Mesenchymal stem cell (in vitro differentiated cells and primary cell): ENCODE data around the gene CDYL.
A peak's percentile ranks its signal among the peaks of the same experiment; 100 is the strongest.
"Not testable (repeated sequence)": the region's sequence is repeated elsewhere in the genome, so short reads cannot be mapped to it uniquely, and the experiment has no call there.

Source experiments
- DNase-seq: peaks from one replicate; pipeline ENCODE4 v3.0.0-alpha.2; 2013
- H2AFZ ChIP-seq: one replicate; pipeline ENCODE4 v1.6.1; 2013; ENCODE audit warnings: low read depth, mild to moderate bottlenecking, control low read depth, inconsistent platforms, low read length, moderate library complexity
- H2AK5ac ChIP-seq: 2 replicates; pipeline ENCODE4 v1.6.1; 2013; ENCODE audit warnings: low read length, moderate library complexity, mild to moderate bottlenecking, inconsistent platforms; ENCODE audit not compliant: severe bottlenecking
- H2BK120ac ChIP-seq: one replicate; pipeline ENCODE4 v1.6.1; 2013; ENCODE audit warnings: low read depth, mild to moderate bottlenecking, inconsistent platforms, low read length, moderate library complexity
- H2BK12ac ChIP-seq, 2 experiments: one replicate each; pipeline ENCODE4 v1.6.1; 2013; ENCODE audit warnings: inconsistent platforms in 2 of 2, low read length in 2 of 2, mild to moderate bottlenecking in 2 of 2, moderate library complexity in 2 of 2, control low read depth in 1 of 2
- H2BK15ac ChIP-seq: one replicate; pipeline ENCODE4 v1.6.1; 2013; ENCODE audit warnings: mild to moderate bottlenecking, low read depth, inconsistent platforms; ENCODE audit not compliant: poor library complexity, severe bottlenecking
- H2BK5ac ChIP-seq: 2 replicates; pipeline ENCODE4 v1.6.1; 2013; ENCODE audit warnings: low read depth, mild to moderate bottlenecking, low read length, control low read depth, inconsistent platforms; ENCODE audit not compliant: poor library complexity, severe bottlenecking
- H3K14ac ChIP-seq, 2 experiments: one replicate each; pipeline ENCODE4 v1.6.1; 2013; ENCODE audit warnings: inconsistent platforms in 2 of 2, low read length in 2 of 2, control low read depth in 1 of 2, mild to moderate bottlenecking in 1 of 2, moderate library complexity in 1 of 2
- H3K18ac ChIP-seq, 2 experiments: one replicate each; pipeline ENCODE4 v1.6.1; 2013; ENCODE audit warnings: inconsistent platforms in 2 of 2, low read length in 2 of 2, control low read depth in 1 of 2, low read depth in 1 of 2, mild to moderate bottlenecking in 1 of 2
- H3K23ac ChIP-seq, 2 experiments: one replicate each; pipeline ENCODE4 v1.6.1; 2013; ENCODE audit warnings: inconsistent platforms in 2 of 2, low read length in 2 of 2, mild to moderate bottlenecking in 2 of 2, moderate library complexity in 2 of 2, control low read depth in 1 of 2
- H3K27ac ChIP-seq: 2 replicates; pipeline ENCODE4 v1.5.1; 2013; ENCODE audit warnings: mild to moderate bottlenecking, moderate library complexity, low read length, control low read depth, inconsistent platforms; ENCODE audit not compliant: poor library complexity, severe bottlenecking
- H3K27me3 ChIP-seq, 2 experiments: 2 replicates each; pipeline versions ENCODE4 v1.6.1 to v1.7.0; 2013; ENCODE audit warnings: low read length in 2 of 2, mild to moderate bottlenecking in 2 of 2, moderate library complexity in 2 of 2, control low read depth in 1 of 2, inconsistent platforms in 1 of 2; ENCODE audit not compliant: control insufficient read depth in 1 of 2, insufficient read depth in 1 of 2
- H3K36me3 ChIP-seq, 2 experiments: 2 replicates each; pipeline versions ENCODE4 v1.6.1 to v1.7.0; 2013; ENCODE audit warnings: low read length in 2 of 2, control low read depth in 1 of 2, inconsistent platforms in 1 of 2, low read depth in 1 of 2, mild to moderate bottlenecking in 1 of 2; ENCODE audit not compliant: insufficient read depth in 2 of 2, control insufficient read depth in 1 of 2
- H3K4ac ChIP-seq, 2 experiments: one replicate each; pipeline ENCODE4 v1.6.1; 2013; ENCODE audit warnings: inconsistent platforms in 2 of 2, low read length in 2 of 2, mild to moderate bottlenecking in 2 of 2, moderate library complexity in 2 of 2, control low read depth in 1 of 2, low read depth in 1 of 2
- H3K4me1 ChIP-seq: 2 replicates; pipeline ENCODE4 v1.6.1; 2013; ENCODE audit warnings: low read depth, low read length, control low read depth; ENCODE audit not compliant: control insufficient read depth, insufficient read depth
- H3K4me2 ChIP-seq: 2 replicates; pipeline ENCODE4 v1.6.1; 2013; ENCODE audit warnings: low read length, mild to moderate bottlenecking, inconsistent platforms; ENCODE audit not compliant: poor library complexity, severe bottlenecking
- H3K4me3 ChIP-seq, 2 experiments: 2 replicates each; pipeline versions ENCODE4 v1.5.1 to v1.7.0; 2013; ENCODE audit warnings: low read length in 2 of 2, mild to moderate bottlenecking in 2 of 2, control low read depth in 1 of 2, low read depth in 1 of 2; ENCODE audit not compliant: insufficient read depth in 1 of 2
- H3K79me1 ChIP-seq: replicated peaks from 2 replicates; pipeline ENCODE4 v1.6.1; 2013; ENCODE audit warnings: mild to moderate bottlenecking, control low read depth, low read length, inconsistent platforms; ENCODE audit not compliant: poor library complexity, severe bottlenecking
- H3K9ac ChIP-seq: 2 replicates; pipeline ENCODE4 v1.7.0; 2013; ENCODE audit warnings: mild to moderate bottlenecking, low read length, moderate library complexity
- H3K9me3 ChIP-seq: 2 replicates; pipeline ENCODE4 v1.7.0; 2013; ENCODE audit warnings: mild to moderate bottlenecking, low read length; ENCODE audit not compliant: control insufficient read depth
- H4K8ac ChIP-seq: one replicate; pipeline ENCODE4 v1.6.1; 2013; ENCODE audit warnings: inconsistent platforms, mild to moderate bottlenecking, low read length, moderate library complexity
- H4K91ac ChIP-seq: one replicate; pipeline ENCODE4 v1.6.1; 2013; ENCODE audit warnings: mild to moderate bottlenecking, low read length, inconsistent platforms
- WGBS: methylation state at CpG from one replicate; pipeline ENCODE4 v1.1.7; 2013; ENCODE audit warnings: mixed read lengths; 5-methylcytosine and 5-hydroxymethylcytosine counted together

CDYL gene

DNA sequence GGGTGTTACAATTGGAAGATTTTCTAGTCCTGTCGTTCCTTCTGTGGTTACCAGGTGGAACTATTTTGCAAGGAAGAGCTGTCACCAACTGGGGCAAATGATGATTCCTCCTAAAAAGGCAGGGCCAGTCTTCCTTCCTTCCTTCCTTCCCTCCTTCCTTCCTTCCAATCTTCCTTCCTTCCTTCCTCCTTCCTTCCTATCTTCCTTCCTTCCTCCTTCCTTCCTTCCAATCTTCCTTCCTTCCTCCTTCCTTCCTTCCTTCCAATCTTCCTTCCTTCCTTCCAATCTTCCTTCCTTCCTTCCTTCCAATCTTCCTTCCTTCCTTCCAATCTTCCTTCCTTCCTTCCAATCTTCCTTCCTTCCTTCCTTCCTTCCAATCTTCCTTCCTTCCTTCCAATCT is 76.0 kb downstream of the CDYL start:
- H2BK120ac ChIP-seq, H3K4me3 ChIP-seq, H3K36me3 ChIP-seq, H3K9ac ChIP-seq, H3K27ac ChIP-seq, H3K14ac ChIP-seq, H3K23ac ChIP-seq, H4K91ac ChIP-seq, H3K18ac ChIP-seq, H3K4ac ChIP-seq, H4K8ac ChIP-seq, H2AFZ ChIP-seq, DNase-seq, H2BK5ac ChIP-seq, H2BK15ac ChIP-seq, H2AK5ac ChIP-seq, H2BK12ac ChIP-seq, H3K4me2 ChIP-seq, H3K4me1 ChIP-seq, H3K9me3 ChIP-seq, H3K27me3 ChIP-seq: not testable (repeated sequence)
- 91% methylated on average over 1 of the region's 1 CpG for WGBS
- peaks cover 48% of the 10 kb centered on the region for H3K79me1 ChIP-seq

DNA sequence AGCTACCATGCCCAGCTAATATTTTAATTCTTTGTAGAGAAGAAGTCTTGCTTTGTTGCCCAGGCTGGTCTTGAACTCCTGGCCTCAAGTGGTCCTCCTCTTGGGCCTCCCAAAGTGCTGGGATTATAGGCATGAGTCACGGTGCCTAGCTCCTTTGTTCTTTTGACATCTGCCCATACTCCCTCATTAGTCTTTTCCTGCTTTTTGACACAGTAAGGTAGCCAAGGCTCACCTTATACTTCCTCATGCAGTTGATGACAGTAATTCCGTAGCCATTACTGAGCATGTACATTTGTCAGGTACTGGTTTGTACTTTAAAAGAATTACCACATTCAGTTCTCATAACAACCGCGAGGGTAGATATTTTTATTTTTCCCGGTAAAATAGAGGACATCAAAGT is 76.7 kb downstream of the CDYL start:
- Histone ChIP-seq H3K4me3 (no peak overlapping the region), H2AK5ac (no peak overlapping the region), H2BK120ac (no peak overlapping the region), H3K27me3 (no peaks in the 10 kb centered on the region), H3K14ac (no peak overlapping the region), H2BK5ac (no peak overlapping the region), H3K9me3 (no peaks in the 10 kb centered on the region), H2BK12ac (no peak overlapping the region), H3K36me3 (no peaks in the 10 kb centered on the region), H3K4me2 (no peak overlapping the region), H3K4ac (no peak overlapping the region), H3K23ac (no peak overlapping the region), H4K91ac (no peak overlapping the region), H2AFZ (no peak overlapping the region), H4K8ac (no peak overlapping the region), H3K79me1 (peaks cover 51% of the 10 kb centered on the region), H2BK15ac (no peak overlapping the region), H3K18ac (no peak overlapping the region), H3K9ac (no peak overlapping the region), H3K4me1 (peaks cover 7% of the 10 kb centered on the region), H3K27ac (no peak overlapping the region)
- 80% methylated on average over 5 of the region's 5 CpGs for WGBS
- no peak for DNase-seq

DNA sequence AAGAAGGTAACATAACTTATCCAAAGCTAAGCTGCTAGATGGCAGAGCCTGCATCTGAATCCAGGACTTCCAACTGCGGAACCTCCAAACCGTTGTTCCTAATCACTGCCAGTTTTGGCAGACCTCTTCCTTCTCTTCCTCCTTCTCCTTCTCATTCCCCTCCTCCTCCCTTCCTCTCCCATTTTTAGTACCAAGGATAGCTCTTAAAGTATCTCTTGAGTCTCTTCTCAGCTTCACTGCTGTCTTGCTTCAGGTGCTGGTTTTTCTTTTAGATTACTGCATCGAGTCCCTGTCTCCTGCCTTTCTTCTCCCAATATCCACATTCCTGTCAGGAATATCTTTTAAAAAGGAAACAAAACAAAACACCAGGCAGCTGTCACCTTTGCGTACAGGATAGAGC is 77.1 kb downstream of the CDYL start:
- no peak overlapping the region for H2BK12ac ChIP-seq
- no peak overlapping the region for H4K8ac ChIP-seq
- no peak overlapping the region for H3K4me3 ChIP-seq
- H3K9me3 ChIP-seq, result no peaks in the 10 kb centered on the region
- peaks cover 8% of the 10 kb centered on the region for H3K4me1 ChIP-seq
- H3K27me3 ChIP-seq, result no peaks in the 10 kb centered on the region
- no peak overlapping the region for H2AK5ac ChIP-seq
- no peak overlapping the region for H2BK15ac ChIP-seq
- no peak overlapping the region for H2AFZ ChIP-seq
- no peaks in the 10 kb centered on the region for H3K36me3 ChIP-seq
- H4K91ac ChIP-seq, result no peak overlapping the region
- H3K18ac ChIP-seq, result no peak overlapping the region
- no peak overlapping the region for H2BK120ac ChIP-seq
- H3K9ac ChIP-seq, result no peak overlapping the region
- no peak overlapping the region for H3K14ac ChIP-seq
- DNase-seq, result no peak
- no peak overlapping the region for H2BK5ac ChIP-seq
- WGBS, result 83% methylated on average over 4 of the region's 4 CpGs
- H3K27ac ChIP-seq, result no peak overlapping the region
- no peak overlapping the region for H3K4me2 ChIP-seq
- no peak overlapping the region for H3K23ac ChIP-seq
- H3K79me1 ChIP-seq, result peaks cover 53% of the 10 kb centered on the region
- no peak overlapping the region for H3K4ac ChIP-seq

DNA sequence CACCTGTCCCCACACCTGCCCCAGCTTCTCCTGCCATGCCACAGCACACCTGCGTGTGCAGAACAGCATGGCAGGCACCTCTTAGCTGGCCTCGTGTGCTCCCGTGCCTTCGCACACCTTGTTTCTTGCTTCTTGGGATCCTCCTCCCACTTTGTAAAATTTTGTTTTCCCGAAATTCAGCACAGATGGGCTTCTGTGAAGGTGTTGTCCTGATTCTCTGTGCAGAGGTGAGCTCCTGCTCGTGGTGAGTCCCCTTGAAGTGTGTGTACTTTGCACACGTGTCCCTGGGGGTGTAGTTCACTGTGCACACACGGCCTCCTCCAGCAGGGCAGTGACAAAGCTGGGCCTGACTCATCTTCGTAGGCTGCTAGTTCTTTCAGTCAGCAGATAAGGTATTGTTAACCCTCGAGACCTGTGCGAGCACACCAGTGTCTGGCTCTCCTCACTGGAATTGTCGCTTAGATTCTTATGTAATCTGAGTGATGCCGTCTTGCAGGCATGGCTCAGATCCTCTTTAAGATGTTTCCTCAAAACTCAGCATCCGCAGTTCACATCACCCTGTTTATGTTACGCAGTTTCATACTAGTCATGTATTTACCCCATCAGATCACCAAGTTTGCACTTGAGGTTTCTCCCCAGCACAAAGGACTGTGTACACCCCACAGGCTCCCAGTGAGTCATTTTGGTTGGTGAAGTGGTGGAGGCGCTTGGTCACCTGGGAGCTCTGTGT is 77.7 kb downstream of the CDYL start:
- no peak overlapping the region for H3K27ac ChIP-seq
- no peak overlapping the region for H2BK120ac ChIP-seq
- H3K18ac ChIP-seq, result no peak overlapping the region
- no peak overlapping the region for H2BK12ac ChIP-seq
- H3K4me1 ChIP-seq, result peaks cover 7% of the 10 kb centered on the region
- no peak overlapping the region for H3K23ac ChIP-seq
- H3K36me3 ChIP-seq, result no peaks in the 10 kb centered on the region
- no peaks in the 10 kb centered on the region for H3K27me3 ChIP-seq
- H3K4ac ChIP-seq, result no peak overlapping the region
- DNase-seq, result peak; percentile 59
- no peak overlapping the region for H2AFZ ChIP-seq
- no peak overlapping the region for H3K14ac ChIP-seq
- H3K79me1 ChIP-seq, result peaks cover 56% of the 10 kb centered on the region
- no peak overlapping the region for H2BK15ac ChIP-seq
- no peak overlapping the region for H3K4me3 ChIP-seq
- no peak overlapping the region for H3K9ac ChIP-seq
- 65% methylated on average over 15 of the region's 16 CpGs for WGBS
- no peak overlapping the region for H3K4me2 ChIP-seq
- no peak overlapping the region for H2AK5ac ChIP-seq
- H4K91ac ChIP-seq, result no peak overlapping the region
- H4K8ac ChIP-seq, result no peak overlapping the region
- H3K9me3 ChIP-seq, result no peaks in the 10 kb centered on the region
- no peak overlapping the region for H2BK5ac ChIP-seq
